Measurements from ENCODE around the gene PCP4L1.

- TF ChIP-seq, protein P1, sequence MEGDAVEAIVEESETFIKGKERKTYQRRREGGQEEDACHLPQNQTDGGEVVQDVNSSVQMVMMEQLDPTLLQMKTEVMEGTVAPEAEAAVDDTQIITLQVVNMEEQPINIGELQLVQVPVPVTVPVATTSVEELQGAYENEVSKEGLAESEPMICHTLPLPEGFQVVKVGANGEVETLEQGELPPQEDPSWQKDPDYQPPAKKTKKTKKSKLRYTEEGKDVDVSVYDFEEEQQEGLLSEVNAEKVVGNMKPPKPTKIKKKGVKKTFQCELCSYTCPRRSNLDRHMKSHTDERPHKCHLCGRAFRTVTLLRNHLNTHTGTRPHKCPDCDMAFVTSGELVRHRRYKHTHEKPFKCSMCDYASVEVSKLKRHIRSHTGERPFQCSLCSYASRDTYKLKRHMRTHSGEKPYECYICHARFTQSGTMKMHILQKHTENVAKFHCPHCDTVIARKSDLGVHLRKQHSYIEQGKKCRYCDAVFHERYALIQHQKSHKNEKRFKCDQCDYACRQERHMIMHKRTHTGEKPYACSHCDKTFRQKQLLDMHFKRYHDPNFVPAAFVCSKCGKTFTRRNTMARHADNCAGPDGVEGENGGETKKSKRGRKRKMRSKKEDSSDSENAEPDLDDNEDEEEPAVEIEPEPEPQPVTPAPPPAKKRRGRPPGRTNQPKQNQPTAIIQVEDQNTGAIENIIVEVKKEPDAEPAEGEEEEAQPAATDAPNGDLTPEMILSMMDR (IDR thresholded peaks at IDR 0.05), result no peak
- no peak for TF ChIP-seq ZFX (IDR thresholded peaks at IDR 0.05; ENCODE audit: borderline replicate concordance)
Measured at GRCh38 chr1:161285113-161285512, 26.6 kb downstream of the PCP4L1 start.
